ENCODE measurements around the gene AUTS2.

DNA sequence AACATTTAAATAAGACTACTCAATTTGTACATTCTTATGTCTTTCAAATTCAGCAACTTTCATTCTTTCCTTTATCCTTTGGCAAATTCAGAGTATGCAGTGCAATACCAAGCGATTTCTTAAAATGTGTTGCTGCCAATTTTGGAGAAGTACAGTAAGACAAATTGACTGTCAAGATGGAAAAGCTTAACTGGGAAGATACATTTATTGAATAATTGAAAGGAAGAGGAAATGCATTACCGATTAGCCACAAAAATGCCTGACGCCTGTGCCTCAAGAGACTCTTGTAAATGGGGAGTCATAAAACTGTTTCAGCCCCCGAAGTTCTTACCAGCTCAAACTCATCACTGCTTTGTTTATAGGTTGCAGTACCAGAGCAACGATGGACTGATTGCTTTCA, 1160.4 kb downstream of the AUTS2 start:
- no peak for TF ChIP-seq EZH2 (IDR thresholded peaks at IDR 0.05; ENCODE audit: low read length, missing control alignments)
- TF ChIP-seq, protein P1, sequence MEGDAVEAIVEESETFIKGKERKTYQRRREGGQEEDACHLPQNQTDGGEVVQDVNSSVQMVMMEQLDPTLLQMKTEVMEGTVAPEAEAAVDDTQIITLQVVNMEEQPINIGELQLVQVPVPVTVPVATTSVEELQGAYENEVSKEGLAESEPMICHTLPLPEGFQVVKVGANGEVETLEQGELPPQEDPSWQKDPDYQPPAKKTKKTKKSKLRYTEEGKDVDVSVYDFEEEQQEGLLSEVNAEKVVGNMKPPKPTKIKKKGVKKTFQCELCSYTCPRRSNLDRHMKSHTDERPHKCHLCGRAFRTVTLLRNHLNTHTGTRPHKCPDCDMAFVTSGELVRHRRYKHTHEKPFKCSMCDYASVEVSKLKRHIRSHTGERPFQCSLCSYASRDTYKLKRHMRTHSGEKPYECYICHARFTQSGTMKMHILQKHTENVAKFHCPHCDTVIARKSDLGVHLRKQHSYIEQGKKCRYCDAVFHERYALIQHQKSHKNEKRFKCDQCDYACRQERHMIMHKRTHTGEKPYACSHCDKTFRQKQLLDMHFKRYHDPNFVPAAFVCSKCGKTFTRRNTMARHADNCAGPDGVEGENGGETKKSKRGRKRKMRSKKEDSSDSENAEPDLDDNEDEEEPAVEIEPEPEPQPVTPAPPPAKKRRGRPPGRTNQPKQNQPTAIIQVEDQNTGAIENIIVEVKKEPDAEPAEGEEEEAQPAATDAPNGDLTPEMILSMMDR (conservative IDR thresholded peaks at IDR 0.05 in 1 of 2, IDR thresholded peaks at IDR 0.05 in 1 of 2; ENCODE audit: low read depth in 1 of 2, low read length in 2 of 2): no peak
